Right lobe of liver (tissue), 6 donors: Measurements from ENCODE around the gene NKX2-2. TPM values are rescaled to one million over a fixed set of nuclear protein-coding genes. Genes with fewer than 3 reads are reported as not detected.
"Not testable (repeated sequence)": the region's sequence is repeated elsewhere in the genome, so short reads cannot be mapped to it uniquely, and the experiment has no call there.

Experiments
- ATAC-seq, 4 donors: fragments of 200-7000 bp; cut with Tn5 transposase; one replicate each; pipeline ENCODE4 v1.9.1; 2020; ENCODE audit warnings: mild to moderate bottlenecking in 4 of 4, moderate library complexity in 4 of 4
- DNase-seq, 3 donors: peaks; one replicate each; pipeline ENCODE4 v3.0.0-alpha.2; 2020
- H3K27ac ChIP-seq, 3 donors: fragments of 200-600 bp; one replicate each; pipeline ENCODE4 v1.8.0; 2022
- H3K27me3 ChIP-seq, 2 donors: fragments of 200-600 bp; one replicate each; pipeline ENCODE4 v1.8.0; 2022
- H3K36me3 ChIP-seq, 4 donors: fragments of 200-600 bp; sonication (generic) in 1 of 4; one replicate each; pipeline versions ENCODE4 v1.5.1 to v1.8.0; 2017 to 2022; ENCODE audit warnings: control low read depth in 1 of 4
- H3K4me1 ChIP-seq, 4 donors: fragments of 200-600 bp; sonication (generic) in 1 of 4; one replicate each; pipeline versions ENCODE4 v1.5.1 to v1.8.0; 2017 to 2022; ENCODE audit warnings: control low read depth in 1 of 4
- H3K4me3 ChIP-seq, 3 donors: fragments of 200-600 bp; one replicate each; pipeline ENCODE4 v1.8.0; 2022
- H3K9me3 ChIP-seq, 4 donors: fragments of 200-600 bp; sonication (generic) in 1 of 4; one replicate each; pipeline versions ENCODE4 v1.5.1 to v1.8.0; 2017 to 2022; ENCODE audit warnings: control low read depth in 1 of 4
- CTCF ChIP-seq, 4 donors: fragments of 200-600 bp in 3 of 4; fragments of 450-650 bp in 1 of 4; IDR thresholded peaks; one replicate each; pipeline versions ENCODE4 v1.5.1 to v1.8.0; 2016 to 2022; ENCODE audit warnings: antibody characterized with exemption in 4 of 4, mild to moderate bottlenecking in 2 of 4
- POLR2A ChIP-seq: fragments of 450-650 bp; IDR thresholded peaks from one replicate; pipeline ENCODE4 v1.6.1; 2017; ENCODE audit warnings: antibody characterized with exemption, mild to moderate bottlenecking
- WGBS: methylation state at CpG from one replicate; pipeline ENCODE4 v1.1.6; 2018; ENCODE audit warnings: low coverage, low lambda C conversion rate; ENCODE audit not compliant: insufficient coverage; ENCODE audit errors: missing lambda C conversion rate; 5-methylcytosine and 5-hydroxymethylcytosine counted together
- intact Hi-C, 2 donors: fragments of 100-400 bp; cut with DNase I; formaldehyde crosslinking; loops; one replicate each; pipeline versions ENCODE4 v1.11.2 to v1.14.1; 2022
- total RNA-seq, 6 experiments: library from RNA; depleted of rRNA in 2 of 6; stranded (reverse); fragments of >200 nt in 2 of 6; fragmentation: NEBNext Ultra II Directional in 3 of 6; extraction: Animal tissue kit (Norgen Biotek cat#: 25700) in 3 of 6; gene quantifications; one replicate each; pipeline versions ENCODE4 v1.1.0 to v1.2.4, GENCODE V29; 2016 to 2023
- donor health status: DM: no; HTN: yes; CAD: no.
- donor health status: DM: no; HTN: no; CAD: no.
- donor health status: DM: no; HTN: no; CAD: no.
- donor health status: DM: no; HTN: yes; CAD: no.
- donor health status: DM: no; HTN: yes; CAD: no.

Gene NKX2-2
- total RNA-seq, 6 experiments from 2014 or later: not detected

- H3K9me3 ChIP-seq: no peaks in the 10 kb centered on the region
- WGBS: 56% methylated on average over 6 of the region's 6 CpGs
- H3K4me3 ChIP-seq: no peak overlapping the region
- H3K4me1 ChIP-seq: no peaks in the 10 kb centered on the region
- H3K27ac ChIP-seq: no peak overlapping the region
- DNase-seq (no peak), ATAC-seq (no peak)
- TF ChIP-seq CTCF (IDR thresholded peaks at IDR 0.05) (no peak), POLR2A (no peak)
- H3K36me3 ChIP-seq: no peaks in the 10 kb centered on the region
- intact Hi-C loops: no loop called here
- no peaks in the 10 kb centered on the region for H3K27me3 ChIP-seq
These were observed 20.8 kb downstream of the NKX2-2 start for GRCh38 chr20:21493049-21493448.

- Histone ChIP-seq H3K27ac (no peak overlapping the region), H3K9me3 (no peaks in the 10 kb centered on the region), H3K4me1 (no peaks in the 10 kb centered on the region), H3K27me3 (no peaks in the 10 kb centered on the region), H3K36me3 (no peaks in the 10 kb centered on the region), H3K4me3 (no peak overlapping the region)
- TF ChIP-seq POLR2A (no peak), CTCF (IDR thresholded peaks at IDR 0.05) (peak; percentile 20 to 33 (median 24))
- intact Hi-C loops: no loop called here
- DNase-seq (no peak), ATAC-seq (no peak)
- WGBS: 15% methylated on average over 2 of the region's 2 CpGs
These were observed 23.8 kb downstream of the NKX2-2 start for GRCh38 chr20:21490105-21490504.

GRCh38 chr20:21480144-21480543 lies 33.7 kb downstream of the NKX2-2 start:
- H3K36me3 ChIP-seq, intact Hi-C loops, ATAC-seq, H3K4me1 ChIP-seq, H3K4me3 ChIP-seq, H3K27ac ChIP-seq, H3K9me3 ChIP-seq, DNase-seq, H3K27me3 ChIP-seq: not testable (repeated sequence)
- WGBS: 81% methylated on average over 2 of the region's 2 CpGs

- TF ChIP-seq CTCF (IDR thresholded peaks at IDR 0.05): no peak
- no peak for TF ChIP-seq POLR2A
- Histone ChIP-seq H3K9me3 (no peaks in the 10 kb centered on the region), H3K27me3 (no peaks in the 10 kb centered on the region), H3K36me3 (no peaks in the 10 kb centered on the region), H3K4me1 (no peaks in the 10 kb centered on the region), H3K27ac (no peak overlapping the region), H3K4me3 (no peak overlapping the region)
- DNase-seq (no peak), ATAC-seq (no peak)
- intact Hi-C loops: no loop called here
These were observed 48.1 kb downstream of the NKX2-2 start for GRCh38 chr20:21465799-21466198.

- 51% methylated on average over 2 of the region's 2 CpGs for WGBS
- intact Hi-C loops: no loop called here
- Histone ChIP-seq H3K4me3 (no peak overlapping the region), H3K27ac (no peak overlapping the region), H3K27me3 (no peaks in the 10 kb centered on the region), H3K4me1 (no peaks in the 10 kb centered on the region), H3K9me3 (no peaks in the 10 kb centered on the region), H3K36me3 (no peaks in the 10 kb centered on the region)
- DNase-seq: no peak
- no peak for ATAC-seq
- TF ChIP-seq CTCF (IDR thresholded peaks at IDR 0.05) (no peak), POLR2A (no peak)
These were observed 48.9 kb downstream of the NKX2-2 start for GRCh38 chr20:21464916-21465315.

Other genes starting within 250 kb of the NKX2-2 start
- gene XRN2, start 210.7 kb downstream of the NKX2-2 start, total RNA-seq: 10 to 100 TPM; 18.2 to 39.5 (median 26.7) TPM
- not detected for gene NKX2-4, start 116.5 kb downstream of the NKX2-2 start, total RNA-seq
- gene PAX1, start 191.6 kb upstream of the NKX2-2 start, total RNA-seq: not detected